ENCODE measurements around the gene AP4S1.

AP4S1 gene

GRCh38 chr14:31006703-31007102 lies 18.7 kb upstream of the AP4S1 start:
- no peak for DNase-seq (ENCODE audit: low read depth in 2 of 2)

- DNase-seq (ENCODE audit: low read depth in 2 of 2), result no peak
Observed at GRCh38 chr14:31009836-31010574, 15.4 kb upstream of the AP4S1 start.

- no peak for DNase-seq (ENCODE audit: low read depth in 2 of 2)
Observed at GRCh38 chr14:31010935-31011334, 14.5 kb upstream of the AP4S1 start.

- no peak for DNase-seq (ENCODE audit: low read depth in 2 of 2)
Observed at GRCh38 chr14:31013841-31014240, 11.6 kb upstream of the AP4S1 start.

- no peak for DNase-seq (ENCODE audit: low read depth in 2 of 2)
Observed at GRCh38 chr14:31018057-31018645, 7.3 kb upstream of the AP4S1 start.

- DNase-seq (ENCODE audit: low read depth in 2 of 2), result no peak
Observed at GRCh38 chr14:31020834-31021575, 4.4 kb upstream of the AP4S1 start.

GRCh38 chr14:31021576-31021949 lies 3.9 kb upstream of the AP4S1 start:
- no peak for DNase-seq (ENCODE audit: low read depth in 2 of 2)

GRCh38 chr14:31022386-31022785 lies 3.1 kb upstream of the AP4S1 start:
- DNase-seq (ENCODE audit: low read depth in 2 of 2), result no peak

GRCh38 chr14:31024010-31024480 lies 1.4 kb upstream of the AP4S1 start:
- no peak for DNase-seq (ENCODE audit: low read depth in 2 of 2)

- DNase-seq (ENCODE audit: low read depth in 2 of 2), result no peak
Observed at GRCh38 chr14:31024577-31025366, 677 bp upstream of the AP4S1 start.

GRCh38 chr14:31026077-31026449 lies 614 bp downstream of the AP4S1 start, which contains the start of gene STRN3:
STRN3 (minus strand) TSS chr14:31026379; CDS start chr14:31026185, 194 bp downstream.
- no peak for DNase-seq (ENCODE audit: low read depth in 2 of 2)

GRCh38 chr14:31026450-31027235 lies 1.2 kb downstream of the AP4S1 start:
- DNase-seq (ENCODE audit: low read depth in 2 of 2), result peak; percentile 83 to 87

- no peak for DNase-seq (ENCODE audit: low read depth in 2 of 2)
Observed at GRCh38 chr14:31027847-31028246, 2.4 kb downstream of the AP4S1 start.

- DNase-seq (ENCODE audit: low read depth in 2 of 2), result no peak
Observed at GRCh38 chr14:31029016-31029970, 3.8 kb downstream of the AP4S1 start.

- no peak for DNase-seq (ENCODE audit: low read depth in 2 of 2)
Observed at GRCh38 chr14:31030469-31030868, 5.0 kb downstream of the AP4S1 start.

- DNase-seq (ENCODE audit: low read depth in 2 of 2), result no peak
Observed at GRCh38 chr14:31036552-31036951, 11.1 kb downstream of the AP4S1 start.

- no peak for DNase-seq (ENCODE audit: low read depth in 2 of 2)
Observed at GRCh38 chr14:31037709-31038221, 12.3 kb downstream of the AP4S1 start.

GRCh38 chr14:31038521-31039166 lies 13.2 kb downstream of the AP4S1 start:
- DNase-seq (ENCODE audit: low read depth in 2 of 2), result no peak

GRCh38 chr14:31042300-31042699 lies 16.9 kb downstream of the AP4S1 start:
- DNase-seq (ENCODE audit: low read depth in 2 of 2), result no peak
